ENCODE measurements around the gene NIF3L1. TPM values are rescaled to one million over a fixed set of nuclear protein-coding genes. Genes with fewer than 3 reads are reported as not detected.

Gene NIF3L1
- total and polyA plus RNA-seq, 9 of the 15 experiments (the other 6 are each of a cell fraction or from before 2014, with no cell fraction given): 26.7 to 89.5 (median 45.6) TPM

DNA sequence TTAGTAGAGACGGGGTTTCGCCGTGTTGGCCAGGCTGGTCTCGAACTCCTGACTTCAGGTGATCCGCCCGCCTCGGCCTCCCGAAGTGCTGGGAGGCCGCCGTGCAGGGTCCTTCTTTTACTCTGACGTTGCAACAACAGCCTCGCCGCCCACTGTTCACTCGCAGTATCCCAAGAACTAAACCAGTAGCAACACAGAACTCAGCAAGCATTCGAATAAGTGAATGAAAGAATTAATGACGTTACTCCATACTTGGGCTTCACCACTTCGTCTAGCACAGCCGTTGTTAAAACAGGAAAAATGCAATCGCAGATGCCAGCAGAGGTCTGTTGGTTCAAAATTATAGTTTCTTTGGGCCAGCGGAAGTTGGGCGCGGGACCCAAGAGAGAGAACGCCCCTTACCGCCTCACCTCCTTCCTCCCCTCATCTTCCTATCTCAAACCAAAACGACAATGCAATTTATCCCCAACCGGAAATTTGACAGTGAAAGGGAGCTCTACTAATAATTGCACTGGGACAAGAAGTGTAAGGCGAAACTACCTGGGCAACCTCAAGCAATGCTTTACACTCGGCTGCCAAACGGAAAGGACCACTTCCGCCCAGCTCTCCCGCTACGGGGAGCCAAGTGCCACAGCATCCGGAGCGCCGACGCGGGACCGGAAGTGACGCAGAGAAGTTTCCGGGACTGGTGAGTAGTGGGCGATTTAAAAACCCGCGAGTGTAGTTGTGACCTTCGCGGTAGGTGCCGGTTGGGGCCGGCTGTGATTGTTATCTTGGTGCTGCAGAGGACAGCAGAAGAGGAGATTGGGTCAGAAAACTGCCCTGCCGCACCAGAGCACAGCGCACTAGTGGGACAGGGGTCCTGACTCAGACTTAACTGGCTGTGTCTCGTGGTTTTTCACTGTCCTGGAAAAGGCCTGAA is at the start of gene NIF3L1, which contains the start of gene PPIL3 (continued):
- TF ChIP-seq HDAC1 (IDR thresholded peaks at IDR 0.05): peak in 1 of 2 experiments; percentile 69; a peak in 2 of 4 replicates
- TF ChIP-seq ZNF395 (CRISPR knock-in tag; IDR thresholded peaks at IDR 0.05): peak; percentile 64; the same call in 1 of the 2 replicates
- TF ChIP-seq SETDB1 (IDR thresholded peaks at IDR 0.05; ENCODE audit: low read length): no peak
- peak; percentile 82; the same call in 1 of the 2 replicates for TF ChIP-seq ELF1 (tag; IDR thresholded peaks at IDR 0.05)
- peak; percentile 83 for TF ChIP-seq GTF2F1 (IDR thresholded peaks at IDR 0.05; ENCODE audit: low read depth, low read length)
- TF ChIP-seq TEAD4 (IDR thresholded peaks at IDR 0.05; ENCODE audit: low read length): peak; percentile 20
- no peak for TF ChIP-seq TEAD4 (CRISPR knock-in tag; IDR thresholded peaks at IDR 0.05; ENCODE audit: borderline replicate concordance)
- TF ChIP-seq TCF7L2 (IDR thresholded peaks at IDR 0.05; ENCODE audit: low read depth, low read length): no peak
- peak; percentile 57 for TF ChIP-seq PML (IDR thresholded peaks at IDR 0.05; ENCODE audit: low read length)
- no peak for TF ChIP-seq NUFIP1 (IDR thresholded peaks at IDR 0.05; ENCODE audit: partially characterized antibody)
- TF ChIP-seq, protein P1, sequence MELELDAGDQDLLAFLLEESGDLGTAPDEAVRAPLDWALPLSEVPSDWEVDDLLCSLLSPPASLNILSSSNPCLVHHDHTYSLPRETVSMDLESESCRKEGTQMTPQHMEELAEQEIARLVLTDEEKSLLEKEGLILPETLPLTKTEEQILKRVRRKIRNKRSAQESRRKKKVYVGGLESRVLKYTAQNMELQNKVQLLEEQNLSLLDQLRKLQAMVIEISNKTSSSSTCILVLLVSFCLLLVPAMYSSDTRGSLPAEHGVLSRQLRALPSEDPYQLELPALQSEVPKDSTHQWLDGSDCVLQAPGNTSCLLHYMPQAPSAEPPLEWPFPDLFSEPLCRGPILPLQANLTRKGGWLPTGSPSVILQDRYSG (tag; conservative IDR thresholded peaks at IDR 0.05; ENCODE audit: low read depth): no peak
- peak; percentile 28 for TF ChIP-seq MEIS2 (IDR thresholded peaks at IDR 0.05; ENCODE audit: partially characterized antibody)
- TF ChIP-seq HNRNPH1 (optimal IDR thresholded peaks at IDR 0.05; ENCODE audit: low read depth, low read length): no peak
- TF ChIP-seq, protein P2, sequence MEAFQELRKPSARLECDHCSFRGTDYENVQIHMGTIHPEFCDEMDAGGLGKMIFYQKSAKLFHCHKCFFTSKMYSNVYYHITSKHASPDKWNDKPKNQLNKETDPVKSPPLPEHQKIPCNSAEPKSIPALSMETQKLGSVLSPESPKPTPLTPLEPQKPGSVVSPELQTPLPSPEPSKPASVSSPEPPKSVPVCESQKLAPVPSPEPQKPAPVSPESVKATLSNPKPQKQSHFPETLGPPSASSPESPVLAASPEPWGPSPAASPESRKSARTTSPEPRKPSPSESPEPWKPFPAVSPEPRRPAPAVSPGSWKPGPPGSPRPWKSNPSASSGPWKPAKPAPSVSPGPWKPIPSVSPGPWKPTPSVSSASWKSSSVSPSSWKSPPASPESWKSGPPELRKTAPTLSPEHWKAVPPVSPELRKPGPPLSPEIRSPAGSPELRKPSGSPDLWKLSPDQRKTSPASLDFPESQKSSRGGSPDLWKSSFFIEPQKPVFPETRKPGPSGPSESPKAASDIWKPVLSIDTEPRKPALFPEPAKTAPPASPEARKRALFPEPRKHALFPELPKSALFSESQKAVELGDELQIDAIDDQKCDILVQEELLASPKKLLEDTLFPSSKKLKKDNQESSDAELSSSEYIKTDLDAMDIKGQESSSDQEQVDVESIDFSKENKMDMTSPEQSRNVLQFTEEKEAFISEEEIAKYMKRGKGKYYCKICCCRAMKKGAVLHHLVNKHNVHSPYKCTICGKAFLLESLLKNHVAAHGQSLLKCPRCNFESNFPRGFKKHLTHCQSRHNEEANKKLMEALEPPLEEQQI (IDR thresholded peaks at IDR 0.05): peak; percentile 60; the same call in 1 of the 2 replicates
- no peak for TF ChIP-seq STAT5B (CRISPR knock-in tag; IDR thresholded peaks at IDR 0.05)
- peak; percentile 70 for TF ChIP-seq DPF2 (IDR thresholded peaks at IDR 0.05)
- peak; percentile 23; the same call in 1 of the 2 replicates for TF ChIP-seq ZNF263 (CRISPR knock-in tag; IDR thresholded peaks at IDR 0.05; ENCODE audit: borderline replicate concordance)
- TF ChIP-seq ZBTB11 (CRISPR knock-in tag; IDR thresholded peaks at IDR 0.05): peak; percentile 94 to 99 (median 98)
- TF ChIP-seq KLF13 (tag; IDR thresholded peaks at IDR 0.05; ENCODE audit: borderline replicate concordance, low read depth): no peak

Measured in K562 (cell line).